ENCODE data around the gene TRMT1L.

DNA sequence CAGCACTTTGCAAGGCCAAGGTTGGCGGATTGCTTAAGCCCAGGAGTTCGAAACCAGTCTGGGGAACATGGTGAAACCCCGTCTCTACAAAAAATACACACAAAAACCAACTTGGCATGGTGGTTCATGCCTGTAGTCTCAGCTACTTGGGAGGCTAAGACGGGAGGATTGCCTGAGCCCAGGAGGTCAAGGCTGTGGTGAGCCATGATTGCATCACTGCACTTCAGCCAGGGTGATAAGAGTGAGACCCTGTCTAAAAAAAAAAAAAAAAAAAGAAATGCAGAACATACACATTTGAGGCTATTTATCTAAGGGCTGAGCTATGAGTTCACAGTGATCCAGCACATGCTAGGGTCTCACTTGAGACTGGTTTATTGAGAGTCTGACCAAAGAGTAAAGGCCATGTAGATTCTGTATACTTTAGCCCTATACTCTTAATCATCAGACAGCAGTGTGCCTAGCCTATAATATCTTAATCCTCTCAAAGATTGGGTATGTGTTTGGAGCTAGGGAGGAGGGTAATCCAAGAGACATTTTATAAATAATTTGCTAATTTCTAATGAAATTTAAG is 87.5 kb downstream of the TRMT1L start:
- TF ChIP-seq, protein P1, sequence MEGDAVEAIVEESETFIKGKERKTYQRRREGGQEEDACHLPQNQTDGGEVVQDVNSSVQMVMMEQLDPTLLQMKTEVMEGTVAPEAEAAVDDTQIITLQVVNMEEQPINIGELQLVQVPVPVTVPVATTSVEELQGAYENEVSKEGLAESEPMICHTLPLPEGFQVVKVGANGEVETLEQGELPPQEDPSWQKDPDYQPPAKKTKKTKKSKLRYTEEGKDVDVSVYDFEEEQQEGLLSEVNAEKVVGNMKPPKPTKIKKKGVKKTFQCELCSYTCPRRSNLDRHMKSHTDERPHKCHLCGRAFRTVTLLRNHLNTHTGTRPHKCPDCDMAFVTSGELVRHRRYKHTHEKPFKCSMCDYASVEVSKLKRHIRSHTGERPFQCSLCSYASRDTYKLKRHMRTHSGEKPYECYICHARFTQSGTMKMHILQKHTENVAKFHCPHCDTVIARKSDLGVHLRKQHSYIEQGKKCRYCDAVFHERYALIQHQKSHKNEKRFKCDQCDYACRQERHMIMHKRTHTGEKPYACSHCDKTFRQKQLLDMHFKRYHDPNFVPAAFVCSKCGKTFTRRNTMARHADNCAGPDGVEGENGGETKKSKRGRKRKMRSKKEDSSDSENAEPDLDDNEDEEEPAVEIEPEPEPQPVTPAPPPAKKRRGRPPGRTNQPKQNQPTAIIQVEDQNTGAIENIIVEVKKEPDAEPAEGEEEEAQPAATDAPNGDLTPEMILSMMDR (conservative IDR thresholded peaks at IDR 0.05) = no peak
- no peak for TF ChIP-seq ZFX (IDR thresholded peaks at IDR 0.05)

Measured in C4-2B (cell line).